SK-N-SH (cell line): ENCODE results near the gene TRIM71. TPM values are rescaled to one million over a fixed set of nuclear protein-coding genes. Genes with fewer than 3 reads are reported as not detected.

Experiments used
- CTCF ChIA-PET: fragments of 300-600, 350-600 bp; formaldehyde crosslinking; extraction: SDS; loops from one replicate; lab custom pipeline; 2021; lab: Yijun Ruan, JAX
- POLR2A ChIA-PET: fragments of 350-600 bp; sonication (Branson Sonifier 250); formaldehyde crosslinking; extraction: SDS; loops from one replicate; lab custom pipeline; 2020; ENCODE audit warnings: antibody characterized with exemption, inconsistent platforms; lab: Yijun Ruan, JAX
- DNase-seq: peaks from one replicate; pipeline ENCODE4 v3.0.0; 2012
- H2AFZ ChIP-seq: fragments of 200-600 bp; sonication (generic); 2 replicates; pipeline ENCODE4 v1.8.1; 2016; ENCODE audit warnings: antibody characterized with exemption, mild to moderate bottlenecking, low read depth
- H3F3A ChIP-seq: fragments of 200-600 bp; sonication (generic); replicated peaks from 2 replicates; pipeline ENCODE3; 2016; ENCODE audit warnings: antibody characterized with exemption, mild to moderate bottlenecking; ENCODE audit not compliant: insufficient read depth
- H3K27ac ChIP-seq, 2 experiments: fragments of 200-500 bp in 1 of 2; fragments of 200-600 bp in 1 of 2; sonication (Bioruptor generic) in 1 of 2; sonication (generic), shearing (Covaris generic) in 1 of 2; 2 replicates each; pipeline versions ENCODE4 v1.5.1 to v1.6.1; 2014 to 2016; ENCODE audit warnings: low read depth in 2 of 2, inconsistent platforms in 1 of 2, low read length in 1 of 2, mild to moderate bottlenecking in 1 of 2, mixed read lengths in 1 of 2
- H3K27me3 ChIP-seq: fragments of 200-600 bp; sonication (generic), shearing (Covaris generic); 2 replicates; pipeline ENCODE4 v1.6.1; 2016; ENCODE audit warnings: mixed run types; ENCODE audit not compliant: insufficient read depth
- H3K36me3 ChIP-seq, 2 experiments: fragments of 200-500 bp in 1 of 2; fragments of 200-600 bp in 1 of 2; sonication (Bioruptor generic) in 1 of 2; sonication (generic) in 1 of 2; replicated peaks in 1 of 2; 2 replicates each; pipeline versions ENCODE3 to v1.5.1; 2014 to 2016; ENCODE audit warnings: low read length in 1 of 2, mild to moderate bottlenecking in 1 of 2; ENCODE audit not compliant: insufficient read depth in 2 of 2, control insufficient read depth in 1 of 2
- H3K4me1 ChIP-seq, 2 experiments: fragments of 200-500 bp in 1 of 2; fragments of 200-600 bp in 1 of 2; sonication (Bioruptor generic) in 1 of 2; sonication (generic), shearing (Covaris generic) in 1 of 2; 2 replicates each; pipeline versions ENCODE4 v1.5.1 to v1.6.1; 2014 to 2016; ENCODE audit warnings: low read depth in 1 of 2, low read length in 1 of 2, mixed run types in 1 of 2; ENCODE audit not compliant: insufficient read depth in 2 of 2, control insufficient read depth in 1 of 2
- H3K4me2 ChIP-seq: fragments of 200-600 bp; sonication (generic), shearing (Covaris generic); 2 replicates; pipeline ENCODE4 v1.6.1; 2017; ENCODE audit warnings: mixed run types
- H3K4me3 ChIP-seq, 2 experiments: fragments of 200-500 bp in 1 of 2; fragments of 200-600 bp in 1 of 2; sonication (Bioruptor generic) in 1 of 2; sonication (generic), shearing (Covaris generic) in 1 of 2; 2 replicates each; pipeline versions ENCODE4 v1.5.1 to v1.8.1; 2014 to 2016; ENCODE audit warnings: low read depth in 2 of 2, inconsistent platforms in 1 of 2, low read length in 1 of 2, mild to moderate bottlenecking in 1 of 2, mixed read lengths in 1 of 2, moderate library complexity in 1 of 2
- H3K79me2 ChIP-seq: fragments of 200-600 bp; sonication (generic); 2 replicates; pipeline ENCODE4 v1.8.1; 2017; ENCODE audit warnings: mild to moderate bottlenecking; ENCODE audit not compliant: insufficient read depth
- H3K9ac ChIP-seq: fragments of 200-600 bp; sonication (generic); 2 replicates; pipeline ENCODE4 v1.6.1; 2017; ENCODE audit warnings: mixed run types
- H3K9me2 ChIP-seq: fragments of 200-600 bp; sonication (generic); 2 replicates; pipeline ENCODE4 v1.6.1; 2017; ENCODE audit warnings: mixed run types
- H3K9me3 ChIP-seq: fragments of 200-600 bp; sonication (generic); 2 replicates; pipeline ENCODE4 v1.6.1; 2017; ENCODE audit warnings: mixed run types, mild to moderate bottlenecking, moderate library complexity
- H4K20me1 ChIP-seq: fragments of 200-600 bp; sonication (generic); 2 replicates; pipeline ENCODE4 v1.6.1; 2017; ENCODE audit warnings: mild to moderate bottlenecking, mixed run types; ENCODE audit not compliant: insufficient read depth
- CHD2 ChIP-seq: fragments of 150-350 bp; IDR thresholded peaks from 2 replicates; pipeline ENCODE4 v1.6.1; 2018; ENCODE audit warnings: low read length; ENCODE audit not compliant: partially characterized antibody
- FOXJ3 ChIP-seq: sonication (generic); formaldehyde crosslinking; IDR thresholded peaks from 2 replicates; pipeline ENCODE4 v1.5.1; 2020; ENCODE audit warnings: mild to moderate bottlenecking, missing genetic modification reagents
- GABPA ChIP-seq: IDR thresholded peaks from 2 replicates; pipeline ENCODE4 v1.4.0; 2012; ENCODE audit warnings: low read depth, mild to moderate bottlenecking
- GATA2 ChIP-seq: sonication (generic); formaldehyde crosslinking; IDR thresholded peaks from 2 replicates; pipeline ENCODE4 v1.5.0; 2020; ENCODE audit warnings: mild to moderate bottlenecking, missing genetic modification reagents
- NFIC ChIP-seq: IDR thresholded peaks from 2 replicates; pipeline ENCODE4 v1.4.0; 2012; ENCODE audit warnings: borderline replicate concordance
- NRF1 ChIP-seq: IDR thresholded peaks from 2 replicates; pipeline ENCODE4 v1.6.1; 2012; ENCODE audit warnings: low read depth, mild to moderate bottlenecking, low read length
- RFX5 ChIP-seq: IDR thresholded peaks from 2 replicates; pipeline ENCODE4 v1.6.1; 2012; ENCODE audit warnings: mild to moderate bottlenecking, improper control_type of control experiment, low read length
- RXRA ChIP-seq: IDR thresholded peaks from 2 replicates; pipeline ENCODE4 v1.4.0; 2012; ENCODE audit warnings: low read depth, mild to moderate bottlenecking, borderline replicate concordance
- SMC3 ChIP-seq: IDR thresholded peaks from 2 replicates; pipeline ENCODE4 v1.6.1; 2012; ENCODE audit warnings: low read depth, low read length, improper control_type of control experiment
- TAF1 ChIP-seq: IDR thresholded peaks from 2 replicates; pipeline ENCODE4 v1.6.1; 2012; ENCODE audit warnings: low read depth, mild to moderate bottlenecking, low read length, moderate library complexity, borderline replicate concordance
- TCF12 ChIP-seq: IDR thresholded peaks from 2 replicates; pipeline ENCODE4 v1.4.0; 2012
- TEAD4 ChIP-seq: IDR thresholded peaks from 2 replicates; pipeline ENCODE4 v1.4.0; 2012; ENCODE audit warnings: mild to moderate bottlenecking, borderline replicate concordance; ENCODE audit not compliant: insufficient read depth
- YY1 ChIP-seq: IDR thresholded peaks from 2 replicates; pipeline ENCODE4 v1.4.0; 2012; ENCODE audit warnings: low read depth, mild to moderate bottlenecking
- WGBS: methylation state at CpG from one replicate; pipeline ENCODE4 v1.1.6; 2017; ENCODE audit warnings: low lambda C conversion rate; 5-methylcytosine and 5-hydroxymethylcytosine counted together
- polyA plus RNA-seq, 3 experiments: library from polyadenylated mRNA; depleted of rRNA; stranded (reverse); fragments of >200 nt; gene quantifications; 2 replicates each; pipeline ENCODE4 v1.2.3, GENCODE V29; 2012
- TF ChIP-seq, protein P1 (sequence below): fragments of 150-350 bp; IDR thresholded peaks from 2 replicates; pipeline ENCODE4 v1.6.1; 2016; ENCODE audit warnings: mild to moderate bottlenecking, low read depth, low read length
- TF ChIP-seq, protein P2 (sequence below): IDR thresholded peaks from 2 replicates; pipeline ENCODE4 v1.4.0; 2012; ENCODE audit warnings: low read depth, borderline replicate concordance

The TRIM71 gene
- polyA plus RNA-seq, 1 of the 3 experiments (the other 2 are of a cell fraction): not detected

DNA sequence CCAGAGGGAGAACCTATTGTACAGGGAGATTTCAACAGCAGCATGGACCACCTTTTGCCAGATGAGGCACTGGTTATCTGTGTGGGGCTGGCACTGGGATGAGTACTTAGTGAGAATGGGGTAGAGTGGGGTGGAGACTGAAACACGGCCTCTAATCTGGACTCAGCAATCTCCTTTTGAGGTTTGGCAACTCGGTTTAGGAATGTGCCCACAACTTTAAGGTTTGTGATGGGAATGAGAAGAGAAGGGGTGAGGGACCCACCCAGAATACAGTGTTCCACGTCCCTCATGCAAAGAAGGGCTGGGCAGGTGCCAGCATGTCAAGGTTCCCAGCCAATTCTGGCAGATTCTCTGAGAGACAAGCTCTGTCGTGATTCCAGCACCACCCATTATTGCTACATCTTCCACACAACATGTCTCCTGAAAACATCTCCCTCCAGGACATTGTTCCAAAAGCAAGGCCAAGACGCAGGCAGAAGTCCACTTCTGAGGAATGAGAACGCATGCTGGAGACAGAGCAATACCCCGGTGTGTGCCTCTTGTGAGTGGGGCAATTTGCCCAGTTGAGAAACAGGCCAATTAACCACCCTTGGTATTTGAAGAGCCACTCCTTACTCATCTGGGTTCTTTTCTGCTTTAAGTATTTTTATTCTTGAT is 96.1 kb downstream of the TRIM71 start:
- no peak for DNase-seq
- CTCF ChIA-PET: no interaction called here

DNA sequence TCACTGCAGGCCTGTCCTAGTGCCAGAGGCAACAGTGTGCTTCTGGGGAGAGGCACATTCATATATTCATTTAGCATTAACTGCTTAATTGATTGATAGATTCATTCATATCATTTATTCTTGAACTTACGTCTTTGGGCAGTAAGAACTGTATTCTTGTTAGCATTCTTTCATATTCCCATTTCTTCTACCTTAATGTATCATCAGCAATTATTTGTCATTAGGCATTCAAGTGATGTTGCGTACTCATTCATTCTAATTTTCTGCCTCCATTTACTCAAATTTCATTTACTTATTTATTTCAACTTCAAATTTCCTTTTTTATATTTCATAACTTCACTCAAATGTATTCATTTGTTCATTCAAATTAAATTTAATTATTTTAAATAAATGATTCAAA is 102.1 kb downstream of the TRIM71 start:
- no peak for DNase-seq
- no peaks in the 10 kb centered on the region for H3K36me3 ChIP-seq
- H3K4me1 ChIP-seq: no peaks in the 10 kb centered on the region
- H3F3A ChIP-seq: no peaks in the 10 kb centered on the region
- H3K79me2 ChIP-seq: no peaks in the 10 kb centered on the region
- H3K27me3 ChIP-seq: no peaks in the 10 kb centered on the region
- no peak overlapping the region for H2AFZ ChIP-seq
- H3K4me3 ChIP-seq: no peak overlapping the region
- H3K9me3 ChIP-seq: no peaks in the 10 kb centered on the region
- no peak for TF ChIP-seq NRF1
- POLR2A ChIA-PET: no interaction called here
- no peaks in the 10 kb centered on the region for H3K9me2 ChIP-seq
- H3K27ac ChIP-seq: no peak overlapping the region
- 53% methylated on average over 2 of the region's 2 CpGs for WGBS
- H4K20me1 ChIP-seq: no peaks in the 10 kb centered on the region
- H3K9ac ChIP-seq: no peak overlapping the region
- H3K4me2 ChIP-seq: no peak overlapping the region
- CTCF ChIA-PET: no interaction called here

More for the DNA sequence above, 96.1 kb downstream of the TRIM71 start:
- H3K36me3 ChIP-seq: no peaks in the 10 kb centered on the region
- 61% methylated on average over 7 of the region's 7 CpGs for WGBS
- H3K4me3 ChIP-seq: no peak overlapping the region
- POLR2A ChIA-PET: no interaction called here
- H3K79me2 ChIP-seq: no peaks in the 10 kb centered on the region
- no peaks in the 10 kb centered on the region for H3K4me1 ChIP-seq
- no peaks in the 10 kb centered on the region for H4K20me1 ChIP-seq
- H3K9me2 ChIP-seq: no peaks in the 10 kb centered on the region
- TF ChIP-seq GATA2 (CRISPR knock-in tag) (no peak), RXRA (no peak), SMC3 (no peak), TEAD4 (no peak), NFIC (no peak), RFX5 (no peak), TCF12 (no peak), GABPA (no peak), CHD2 (no peak), TAF1 (no peak), FOXJ3 (no peak), YY1 (no peak)
- TF ChIP-seq, protein P1, sequence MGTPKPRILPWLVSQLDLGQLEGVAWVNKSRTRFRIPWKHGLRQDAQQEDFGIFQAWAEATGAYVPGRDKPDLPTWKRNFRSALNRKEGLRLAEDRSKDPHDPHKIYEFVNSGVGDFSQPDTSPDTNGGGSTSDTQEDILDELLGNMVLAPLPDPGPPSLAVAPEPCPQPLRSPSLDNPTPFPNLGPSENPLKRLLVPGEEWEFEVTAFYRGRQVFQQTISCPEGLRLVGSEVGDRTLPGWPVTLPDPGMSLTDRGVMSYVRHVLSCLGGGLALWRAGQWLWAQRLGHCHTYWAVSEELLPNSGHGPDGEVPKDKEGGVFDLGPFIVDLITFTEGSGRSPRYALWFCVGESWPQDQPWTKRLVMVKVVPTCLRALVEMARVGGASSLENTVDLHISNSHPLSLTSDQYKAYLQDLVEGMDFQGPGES: no peak
- TF ChIP-seq, protein P2, sequence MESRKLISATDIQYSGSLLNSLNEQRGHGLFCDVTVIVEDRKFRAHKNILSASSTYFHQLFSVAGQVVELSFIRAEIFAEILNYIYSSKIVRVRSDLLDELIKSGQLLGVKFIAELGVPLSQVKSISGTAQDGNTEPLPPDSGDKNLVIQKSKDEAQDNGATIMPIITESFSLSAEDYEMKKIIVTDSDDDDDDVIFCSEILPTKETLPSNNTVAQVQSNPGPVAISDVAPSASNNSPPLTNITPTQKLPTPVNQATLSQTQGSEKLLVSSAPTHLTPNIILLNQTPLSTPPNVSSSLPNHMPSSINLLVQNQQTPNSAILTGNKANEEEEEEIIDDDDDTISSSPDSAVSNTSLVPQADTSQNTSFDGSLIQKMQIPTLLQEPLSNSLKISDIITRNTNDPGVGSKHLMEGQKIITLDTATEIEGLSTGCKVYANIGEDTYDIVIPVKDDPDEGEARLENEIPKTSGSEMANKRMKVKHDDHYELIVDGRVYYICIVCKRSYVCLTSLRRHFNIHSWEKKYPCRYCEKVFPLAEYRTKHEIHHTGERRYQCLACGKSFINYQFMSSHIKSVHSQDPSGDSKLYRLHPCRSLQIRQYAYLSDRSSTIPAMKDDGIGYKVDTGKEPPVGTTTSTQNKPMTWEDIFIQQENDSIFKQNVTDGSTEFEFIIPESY: no peak
- H3F3A ChIP-seq: no peaks in the 10 kb centered on the region
- H2AFZ ChIP-seq: no peak overlapping the region
- H3K9ac ChIP-seq: no peak overlapping the region
- H3K9me3 ChIP-seq: no peaks in the 10 kb centered on the region
- H3K27ac ChIP-seq: no peak overlapping the region
- no peaks in the 10 kb centered on the region for H3K27me3 ChIP-seq
- H3K4me2 ChIP-seq: no peak overlapping the region
